ENCODE results near the gene VCX3A. TPM values are rescaled to one million over a fixed set of nuclear protein-coding genes. Genes with fewer than 3 reads are reported as not detected.
"Not testable (repeated sequence)": the region's sequence is repeated elsewhere in the genome, so short reads cannot be mapped to it uniquely, and the experiment has no call there.

VCX3A gene
- not detected for polyA plus RNA-seq

GRCh38 chrX:6535018-6535417 is at the start of gene VCX3A:
TSS of gene VCX3A (minus strand) at chrX:6535118. CDS start at chrX:6534497, 621 bp downstream.
- not testable (repeated sequence) for H3K27me3 Mint-ChIP-seq (ENCODE audit: low read depth in 3 of 3); H3K4me3 Mint-ChIP-seq

GRCh38 chrX:6574762-6575161 is 39.8 kb upstream of the VCX3A start:
- peaks cover 0 to 3% (median 0%) of the 10 kb centered on the region in 3 donors for H3K36me3 Mint-ChIP-seq
- H3K27ac Mint-ChIP-seq = no peak overlapping the region
- DNase-seq = no peak
- H3K4me3 Mint-ChIP-seq = no peak overlapping the region
- H3K9me3 Mint-ChIP-seq = peaks cover 0 to 2% (median 0%) of the 10 kb centered on the region in 6 donors
- peaks cover 0 to 2% (median 0%) of the 10 kb centered on the region in 3 donors for H3K27me3 Mint-ChIP-seq (ENCODE audit: low read depth in 3 of 3)
- H3K4me1 Mint-ChIP-seq = no peaks in the 10 kb centered on the region

More at GRCh38 chrX:6535018-6535417, at the start of gene VCX3A:
- H3K4me1 Mint-ChIP-seq, H3K36me3 Mint-ChIP-seq, H3K9me3 Mint-ChIP-seq, H3K27ac Mint-ChIP-seq, DNase-seq: not testable (repeated sequence)

- peaks cover 0 to 2% (median 0%) of the 10 kb centered on the region in 6 donors for H3K9me3 Mint-ChIP-seq
- H3K36me3 Mint-ChIP-seq = no peaks in the 10 kb centered on the region
- H3K4me3 Mint-ChIP-seq = no peak overlapping the region
- H3K27ac Mint-ChIP-seq = no peak overlapping the region
- DNase-seq = no peak
- H3K4me1 Mint-ChIP-seq = no peaks in the 10 kb centered on the region
- peaks cover 2 to 4% (median 3%) of the 10 kb centered on the region in 3 donors for H3K27me3 Mint-ChIP-seq (ENCODE audit: low read depth in 3 of 3)
Measured at GRCh38 chrX:6568031-6568430, 33.1 kb upstream of the VCX3A start.

GRCh38 chrX:6558979-6559378 is 24.1 kb upstream of the VCX3A start:
- Mint-ChIP-seq H3K36me3 (peaks cover 0 to under 1% (median 0%) of the 10 kb centered on the region in 3 donors), H3K4me3 (no peak overlapping the region), H3K9me3 (peaks cover under 1 to 11% (median 2%) of the 10 kb centered on the region in 6 donors), H3K27me3 (ENCODE audit: low read depth in 3 of 3) (peaks cover 0 to 6% (median 1%) of the 10 kb centered on the region in 3 donors), H3K4me1 (no peaks in the 10 kb centered on the region), H3K27ac (no peak overlapping the region)
- DNase-seq = no peak

- Mint-ChIP-seq H3K9me3 (peaks cover 5 to 21% (median 11%) of the 10 kb centered on the region in 6 donors), H3K27ac (no peak overlapping the region), H3K36me3 (peaks cover 0 to 4% (median 0%) of the 10 kb centered on the region in 3 donors), H3K27me3 (ENCODE audit: low read depth in 3 of 3) (peaks cover 0 to 7% (median 1%) of the 10 kb centered on the region in 3 donors), H3K4me1 (no peaks in the 10 kb centered on the region), H3K4me3 (no peak overlapping the region)
- no peak for DNase-seq
Measured at GRCh38 chrX:6557690-6558089, 22.8 kb upstream of the VCX3A start.

- peaks cover 0 to 4% (median 0%) of the 10 kb centered on the region in 3 donors for H3K36me3 Mint-ChIP-seq
- no peak overlapping the region for H3K4me3 Mint-ChIP-seq
- DNase-seq = no peak
- H3K4me1 Mint-ChIP-seq = no peaks in the 10 kb centered on the region
- H3K9me3 Mint-ChIP-seq = peaks cover 5 to 46% (median 14%) of the 10 kb centered on the region in 6 donors
- H3K27me3 Mint-ChIP-seq (ENCODE audit: low read depth in 3 of 3) = peaks cover 0 to 5% (median 3%) of the 10 kb centered on the region in 3 donors
- no peak overlapping the region for H3K27ac Mint-ChIP-seq
Measured at GRCh38 chrX:6550999-6551398, 16.1 kb upstream of the VCX3A start.

GRCh38 chrX:6545712-6546111 is 10.8 kb upstream of the VCX3A start:
- no peak overlapping the region for H3K4me3 Mint-ChIP-seq
- H3K9me3 Mint-ChIP-seq = peaks cover 0 to 17% (median 3%) of the 10 kb centered on the region in 6 donors
- no peak overlapping the region for H3K27ac Mint-ChIP-seq
- peaks cover 0 to 3% (median 2%) of the 10 kb centered on the region in 3 donors for H3K27me3 Mint-ChIP-seq (ENCODE audit: low read depth in 3 of 3)
- H3K36me3 Mint-ChIP-seq = no peaks in the 10 kb centered on the region
- no peaks in the 10 kb centered on the region for H3K4me1 Mint-ChIP-seq
- no peak for DNase-seq

- DNase-seq = no peak
- Mint-ChIP-seq H3K36me3 (no peaks in the 10 kb centered on the region), H3K9me3 (peaks cover 0 to 10% (median 6%) of the 10 kb centered on the region in 6 donors), H3K27ac (no peak overlapping the region), H3K4me1 (no peaks in the 10 kb centered on the region), H3K4me3 (no peak overlapping the region), H3K27me3 (ENCODE audit: low read depth in 3 of 3) (no peaks in the 10 kb centered on the region)
Measured at GRCh38 chrX:6526564-6527136, 8.3 kb downstream of the VCX3A start.

- Mint-ChIP-seq H3K27ac (no peak overlapping the region), H3K4me1 (no peaks in the 10 kb centered on the region), H3K27me3 (ENCODE audit: low read depth in 3 of 3) (peaks cover 0 to 2% (median 0%) of the 10 kb centered on the region in 3 donors), H3K36me3 (no peaks in the 10 kb centered on the region), H3K9me3 (peaks cover 0 to 10% (median 4%) of the 10 kb centered on the region in 6 donors), H3K4me3 (no peak overlapping the region)
- no peak for DNase-seq
Measured at GRCh38 chrX:6517376-6517775, 17.5 kb downstream of the VCX3A start.

GRCh38 chrX:6506444-6506843 is 28.5 kb downstream of the VCX3A start:
- DNase-seq = no peak
- H3K4me3 Mint-ChIP-seq = no peak overlapping the region
- peaks cover 0 to 5% (median 1%) of the 10 kb centered on the region in 3 donors for H3K27me3 Mint-ChIP-seq (ENCODE audit: low read depth in 3 of 3)
- H3K27ac Mint-ChIP-seq = no peak overlapping the region
- H3K36me3 Mint-ChIP-seq = no peaks in the 10 kb centered on the region
- no peaks in the 10 kb centered on the region for H3K4me1 Mint-ChIP-seq
- H3K9me3 Mint-ChIP-seq = peaks cover 2 to 9% (median 4%) of the 10 kb centered on the region in 6 donors

GRCh38 chrX:6505960-6506359 is 29.0 kb downstream of the VCX3A start:
- peaks cover 0 to 5% (median 1%) of the 10 kb centered on the region in 3 donors for H3K27me3 Mint-ChIP-seq (ENCODE audit: low read depth in 3 of 3)
- H3K9me3 Mint-ChIP-seq = peaks cover 2 to 8% (median 4%) of the 10 kb centered on the region in 6 donors
- H3K36me3 Mint-ChIP-seq = no peaks in the 10 kb centered on the region
- no peak overlapping the region for H3K27ac Mint-ChIP-seq
- no peaks in the 10 kb centered on the region for H3K4me1 Mint-ChIP-seq
- no peak for DNase-seq
- H3K4me3 Mint-ChIP-seq = no peak overlapping the region

- H3K9me3 Mint-ChIP-seq = peaks cover 0 to 15% (median 6%) of the 10 kb centered on the region in 6 donors
- no peak overlapping the region for H3K27ac Mint-ChIP-seq
- DNase-seq = no peak
- H3K27me3 Mint-ChIP-seq (ENCODE audit: low read depth in 3 of 3) = no peaks in the 10 kb centered on the region
- no peaks in the 10 kb centered on the region for H3K4me1 Mint-ChIP-seq
- H3K4me3 Mint-ChIP-seq = no peak overlapping the region
- H3K36me3 Mint-ChIP-seq = no peaks in the 10 kb centered on the region
Measured at GRCh38 chrX:6500719-6501118, 34.2 kb downstream of the VCX3A start.

- H3K27ac Mint-ChIP-seq = no peak overlapping the region
Measured at GRCh38 chrX:6498324-6498723, 36.6 kb downstream of the VCX3A start.

More at GRCh38 chrX:6498324-6498723, 36.6 kb downstream of the VCX3A start:
- H3K36me3 Mint-ChIP-seq = no peaks in the 10 kb centered on the region
- H3K4me3 Mint-ChIP-seq = no peak overlapping the region
- no peak for DNase-seq
- no peaks in the 10 kb centered on the region for H3K27me3 Mint-ChIP-seq (ENCODE audit: low read depth in 3 of 3)
- no peaks in the 10 kb centered on the region for H3K4me1 Mint-ChIP-seq
- H3K9me3 Mint-ChIP-seq = peaks cover 0 to 18% (median 4%) of the 10 kb centered on the region in 6 donors
